Activated CD4-positive, alpha-beta T cell treated with anti-CD3 and anti-CD28 coated beads, Interleukin-2, amount 50 U/mL, for 1 hour (primary cell): Measurements from ENCODE around the gene MTMR12.

Experiments
- DNase-seq: peaks from one replicate; pipeline ENCODE4 v3.0.0-alpha.2; 2020

MTMR12 gene, protein sequence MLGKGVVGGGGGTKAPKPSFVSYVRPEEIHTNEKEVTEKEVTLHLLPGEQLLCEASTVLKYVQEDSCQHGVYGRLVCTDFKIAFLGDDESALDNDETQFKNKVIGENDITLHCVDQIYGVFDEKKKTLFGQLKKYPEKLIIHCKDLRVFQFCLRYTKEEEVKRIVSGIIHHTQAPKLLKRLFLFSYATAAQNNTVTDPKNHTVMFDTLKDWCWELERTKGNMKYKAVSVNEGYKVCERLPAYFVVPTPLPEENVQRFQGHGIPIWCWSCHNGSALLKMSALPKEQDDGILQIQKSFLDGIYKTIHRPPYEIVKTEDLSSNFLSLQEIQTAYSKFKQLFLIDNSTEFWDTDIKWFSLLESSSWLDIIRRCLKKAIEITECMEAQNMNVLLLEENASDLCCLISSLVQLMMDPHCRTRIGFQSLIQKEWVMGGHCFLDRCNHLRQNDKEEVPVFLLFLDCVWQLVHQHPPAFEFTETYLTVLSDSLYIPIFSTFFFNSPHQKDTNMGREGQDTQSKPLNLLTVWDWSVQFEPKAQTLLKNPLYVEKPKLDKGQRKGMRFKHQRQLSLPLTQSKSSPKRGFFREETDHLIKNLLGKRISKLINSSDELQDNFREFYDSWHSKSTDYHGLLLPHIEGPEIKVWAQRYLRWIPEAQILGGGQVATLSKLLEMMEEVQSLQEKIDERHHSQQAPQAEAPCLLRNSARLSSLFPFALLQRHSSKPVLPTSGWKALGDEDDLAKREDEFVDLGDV

DNA sequence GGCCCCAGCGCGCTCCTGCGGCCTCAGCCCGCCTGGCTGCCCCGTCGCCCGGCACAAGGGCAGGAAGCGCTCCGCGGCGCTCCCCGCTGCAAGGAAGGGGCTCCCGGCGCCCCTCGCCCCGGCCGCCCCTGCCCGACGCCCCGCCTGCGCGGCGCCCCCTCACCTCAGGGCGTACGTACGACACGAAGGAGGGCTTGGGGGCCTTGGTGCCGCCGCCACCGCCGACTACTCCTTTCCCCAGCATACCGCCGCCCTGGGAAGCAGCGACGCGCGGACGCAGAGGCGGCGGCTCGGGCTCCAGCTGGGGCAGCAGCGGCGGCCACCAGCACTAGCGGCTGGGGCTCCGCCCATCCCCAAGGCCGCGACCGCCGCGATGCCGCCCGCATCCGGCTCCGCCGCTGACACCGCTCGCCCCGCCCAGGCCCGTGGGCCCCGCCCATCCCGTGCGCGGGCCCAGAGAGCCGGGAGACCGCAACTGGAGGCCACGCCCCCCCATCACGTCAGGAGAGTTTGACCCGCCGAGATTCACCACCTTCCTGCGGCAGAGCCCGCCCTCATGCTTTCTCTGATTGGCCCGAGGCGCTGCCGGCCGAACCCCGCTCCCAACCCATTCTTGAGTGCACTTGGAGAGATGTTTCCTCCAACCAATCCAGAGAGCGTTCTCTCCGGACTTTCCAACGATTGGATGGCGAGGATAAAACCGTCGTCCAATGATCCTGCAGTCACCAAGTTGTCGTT, at the start of gene MTMR12:
Gene MTMR12 (minus strand): TSS at position 345 of the 738 bp plus-strand sequence. CDS start 101 bp downstream, at position 244.
- DNase-seq = peak; percentile 100

DNA sequence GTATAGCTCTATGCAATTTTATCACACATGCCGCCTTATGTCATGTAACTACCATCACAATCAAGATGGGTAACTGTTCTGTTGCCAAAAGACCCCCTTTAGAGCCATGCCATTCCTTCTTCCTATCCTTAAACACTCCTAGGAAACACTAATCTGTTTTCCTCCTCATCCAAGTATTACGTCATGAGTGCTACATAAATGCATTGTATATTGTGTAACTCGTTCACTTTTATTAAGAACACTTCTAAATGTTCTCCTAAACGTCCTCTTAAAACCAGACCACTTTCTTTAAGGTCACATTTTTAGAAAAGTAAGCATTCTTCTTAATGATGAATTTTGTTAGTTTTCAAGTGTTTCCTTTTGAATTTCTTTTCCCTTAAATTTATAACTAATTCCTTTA, 49.8 kb upstream of the MTMR12 start:
- no peak for DNase-seq

DNA sequence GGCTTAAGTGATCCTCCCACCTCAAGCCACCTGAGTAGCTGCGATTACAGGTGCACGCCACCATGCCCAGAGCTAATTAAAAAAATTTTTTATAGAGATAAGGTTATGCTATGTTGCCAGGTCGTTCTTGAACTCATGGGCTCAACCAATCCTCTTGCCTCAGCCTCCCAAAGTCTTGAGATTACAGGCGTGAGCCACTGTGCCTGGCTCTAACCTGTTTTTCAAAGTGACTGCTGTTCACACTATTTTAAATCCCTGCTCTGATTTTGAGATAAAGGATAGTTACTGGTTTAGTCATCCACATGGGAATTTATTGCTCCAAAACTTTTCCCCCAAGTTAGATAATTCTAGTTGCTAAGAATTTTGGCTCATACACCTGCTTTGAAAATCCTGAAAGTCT, 48.2 kb upstream of the MTMR12 start:
- no peak for DNase-seq

DNA sequence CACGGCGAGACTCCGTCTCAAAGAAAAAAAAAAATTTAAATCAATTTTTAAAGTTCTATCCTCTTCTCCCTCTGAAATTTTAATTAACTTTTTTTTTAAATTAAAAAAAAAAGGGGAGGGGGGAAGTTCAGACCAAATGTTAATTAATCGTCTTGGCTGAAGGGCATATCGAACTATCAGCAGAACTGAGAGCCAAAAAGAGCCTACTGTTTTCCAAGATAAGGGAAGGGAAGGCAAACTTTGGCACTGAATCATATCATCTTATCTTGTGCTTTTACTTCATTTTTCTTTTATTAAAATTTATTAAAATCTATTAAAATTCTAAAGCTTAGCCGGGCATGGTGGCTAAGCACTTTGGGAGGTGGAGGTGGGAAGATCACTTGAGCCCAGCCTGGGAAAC, 45.9 kb upstream of the MTMR12 start:
- DNase-seq = no peak

DNA sequence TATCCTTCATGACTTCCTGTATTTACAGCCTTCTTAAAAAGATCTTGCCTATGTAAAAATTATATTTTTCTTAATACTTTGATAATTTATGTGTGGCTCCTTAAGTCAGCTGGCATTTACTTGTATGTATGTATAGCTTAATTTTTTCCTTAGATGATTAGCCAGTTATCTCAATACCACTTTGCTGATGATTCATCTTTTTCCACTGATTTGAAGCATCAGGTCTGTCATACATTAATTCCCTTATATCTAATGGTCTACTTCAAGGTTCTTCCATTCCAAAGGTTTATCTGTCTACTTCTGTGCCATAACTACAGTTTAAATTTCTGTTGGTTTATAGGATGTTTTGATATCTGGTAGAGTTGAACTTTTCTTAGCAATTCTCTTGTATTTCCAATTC, 44.9 kb upstream of the MTMR12 start:
- DNase-seq = no peak

DNA sequence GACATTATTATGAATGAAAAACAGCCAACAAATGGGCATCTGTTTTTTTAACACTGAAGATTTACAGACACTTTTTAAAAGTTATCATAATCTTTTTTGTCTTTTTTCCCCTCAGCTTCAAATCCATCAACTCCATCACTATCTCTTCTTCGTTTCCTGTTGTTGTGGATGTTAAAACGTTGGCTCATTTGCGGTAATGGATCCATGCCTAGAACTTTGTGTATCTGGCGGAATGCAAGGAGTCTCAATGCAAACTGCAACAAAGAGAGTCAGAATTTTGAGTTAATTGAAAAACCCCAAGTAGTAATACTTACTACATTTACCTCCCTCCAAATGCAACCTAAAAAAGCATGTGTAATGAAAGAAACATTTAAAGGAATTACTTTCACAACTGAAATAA, 42.9 kb upstream of the MTMR12 start:
- DNase-seq = no peak

DNA sequence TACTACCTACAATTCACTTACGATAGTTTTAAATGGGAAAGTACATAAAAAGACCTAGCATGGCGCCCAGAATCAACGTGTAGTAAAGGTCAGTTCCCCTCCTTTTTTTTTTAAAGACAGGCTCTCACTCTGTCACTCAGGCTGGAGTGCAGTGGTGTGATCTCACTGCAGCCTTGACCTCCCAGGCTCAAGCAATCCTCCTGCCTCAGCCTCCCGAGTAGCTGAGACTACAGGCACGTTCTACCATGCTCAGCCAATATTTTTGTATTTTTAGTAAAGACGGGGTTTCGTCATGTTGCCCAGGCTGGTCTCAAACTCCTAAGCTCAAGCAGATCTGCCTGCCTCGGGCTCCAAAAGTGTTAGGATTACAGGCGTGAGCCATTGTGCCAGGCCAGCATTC, 40.7 kb upstream of the MTMR12 start:
- DNase-seq = no peak

DNA sequence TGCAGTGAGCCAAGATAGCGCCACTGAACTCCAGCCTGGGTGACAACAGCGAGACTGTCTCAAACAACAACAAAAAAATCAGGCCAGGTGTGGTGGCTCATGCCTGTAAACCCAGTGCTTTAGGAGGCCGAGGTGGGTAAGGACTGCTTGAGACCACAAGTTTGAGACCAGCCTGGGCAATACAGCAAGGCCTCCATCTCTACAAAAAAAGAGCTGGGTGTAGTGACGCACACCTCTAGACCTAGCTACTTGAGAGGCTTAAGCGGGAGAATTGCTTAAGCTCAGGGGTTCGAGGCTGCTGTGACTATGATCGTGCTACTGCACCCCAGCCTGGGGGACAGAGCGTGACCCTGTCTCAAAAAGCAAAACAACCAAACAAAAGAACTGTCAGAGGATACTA, 39.9 kb upstream of the MTMR12 start:
- no peak for DNase-seq

DNA sequence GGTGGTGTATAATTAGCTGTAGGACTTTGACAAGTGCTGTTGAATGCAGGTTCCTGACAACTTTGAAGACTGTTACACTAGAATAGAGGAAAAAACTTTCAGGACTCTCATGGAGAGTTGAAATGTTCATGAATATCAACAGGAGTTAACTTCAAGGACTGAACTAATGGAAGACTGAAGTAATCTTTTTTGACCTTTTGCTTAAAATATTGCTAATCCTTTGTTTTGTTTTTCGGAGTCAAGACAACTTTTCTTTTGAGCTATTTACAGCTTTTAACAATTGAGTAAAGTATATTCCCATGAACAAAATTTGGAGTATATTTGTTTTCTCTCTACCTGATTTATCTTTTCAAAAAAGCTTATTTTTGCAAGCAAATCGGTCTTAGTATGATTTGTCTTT, 34.1 kb upstream of the MTMR12 start:
- no peak for DNase-seq

DNA sequence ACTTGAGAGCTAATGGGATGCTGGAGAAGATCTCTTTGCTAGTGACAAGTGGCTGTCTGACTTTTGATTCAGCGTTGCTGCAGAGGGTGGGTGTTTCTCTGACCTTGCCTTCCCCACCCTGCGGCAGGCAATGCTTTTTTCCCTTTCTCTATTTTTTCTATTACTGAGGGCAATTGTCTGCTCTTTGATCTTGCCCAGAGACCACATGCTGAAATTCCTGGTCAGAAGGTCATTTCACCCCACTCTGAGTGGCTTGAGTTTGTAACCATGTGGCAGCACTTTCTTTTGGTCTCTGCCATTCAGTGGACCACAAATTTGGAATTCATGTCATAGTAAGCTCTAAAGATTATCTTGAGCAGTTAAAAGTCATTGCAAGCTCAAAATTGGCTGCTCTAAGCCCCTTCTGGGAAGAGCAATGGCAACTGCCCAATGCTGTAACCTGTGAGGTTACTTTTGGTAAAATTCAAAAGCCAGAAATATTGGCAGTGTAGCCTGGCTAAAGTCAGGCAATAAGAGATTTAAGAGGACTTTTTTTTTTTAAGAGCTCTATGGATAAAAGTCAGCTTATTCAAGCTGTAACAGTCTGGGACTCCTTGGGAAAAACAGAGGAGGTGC, 30.4 kb upstream of the MTMR12 start:
- DNase-seq = no peak

DNA sequence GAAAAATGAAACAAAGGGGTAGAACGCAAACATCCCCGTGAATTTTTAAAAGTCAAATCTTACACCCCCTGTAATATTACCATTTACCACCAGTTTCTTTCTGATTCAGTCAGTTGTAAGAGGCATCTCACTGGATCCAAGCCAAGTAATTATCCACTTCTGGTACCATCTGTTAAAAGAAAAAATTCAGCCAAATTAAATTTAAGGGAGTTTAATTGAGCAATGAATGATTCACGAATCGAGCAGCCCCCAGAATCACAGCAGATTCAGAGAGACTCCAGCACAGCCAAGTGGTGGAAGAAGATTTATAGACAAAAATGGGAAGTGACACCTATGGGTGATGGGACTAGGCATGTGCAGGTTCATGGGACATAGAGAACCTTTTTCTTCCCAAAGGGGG, 29.9 kb upstream of the MTMR12 start:
- DNase-seq = no peak

DNA sequence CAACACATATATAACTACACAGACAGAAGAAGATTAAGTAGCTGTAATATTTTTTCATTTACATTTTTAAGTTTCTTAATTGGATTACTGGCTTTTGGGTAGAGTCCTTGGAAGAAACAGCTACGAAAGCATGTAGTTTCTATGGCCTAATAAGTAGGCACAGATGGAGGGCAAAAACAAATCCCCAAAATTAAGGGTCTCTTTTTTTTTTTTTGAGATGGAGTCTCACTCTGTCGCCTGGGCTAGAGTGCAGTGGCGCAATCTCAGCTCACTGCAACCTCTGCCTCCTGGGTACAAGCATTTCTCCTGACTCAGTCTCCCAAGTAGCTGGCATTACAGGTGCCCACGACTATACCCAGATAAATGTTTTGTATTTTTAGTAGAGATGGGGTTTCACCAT, 27.1 kb upstream of the MTMR12 start:
- DNase-seq = no peak

DNA sequence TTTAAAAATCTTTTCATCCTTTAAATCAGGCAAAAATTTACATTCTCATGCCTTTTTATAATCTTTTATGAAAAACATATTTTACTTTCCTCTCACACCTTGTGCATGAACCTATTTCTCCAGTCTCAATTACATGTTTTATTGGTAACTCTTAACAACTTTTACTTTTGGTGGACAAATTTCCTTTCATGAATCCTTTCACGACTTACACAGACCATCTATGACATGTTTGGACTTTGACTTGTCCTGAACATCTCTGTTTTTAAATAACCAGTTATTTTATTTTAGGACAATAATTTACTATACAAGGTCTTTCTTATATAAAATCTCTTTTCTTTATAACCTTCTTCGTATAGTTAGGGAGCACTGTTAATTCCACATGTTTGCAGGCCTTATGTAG, 26.5 kb upstream of the MTMR12 start:
- DNase-seq = no peak

DNA sequence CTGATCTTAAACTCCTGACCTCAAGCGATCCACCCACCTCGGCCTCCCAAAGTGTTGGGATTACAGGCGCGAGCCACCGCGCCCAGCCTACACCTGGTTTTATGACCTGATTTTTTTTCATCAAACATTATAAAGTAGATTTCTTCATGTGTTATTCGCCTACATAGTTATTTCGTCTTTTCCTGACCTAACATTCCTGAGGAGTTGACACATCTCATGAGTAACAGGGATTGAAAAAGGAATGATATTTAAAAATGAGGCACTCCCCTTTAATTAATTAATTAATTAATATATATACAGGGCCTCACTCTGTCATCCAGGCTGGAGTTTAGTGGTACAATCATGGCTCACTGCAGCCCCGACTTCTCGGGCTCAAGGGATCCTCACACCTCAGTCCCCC, 20.2 kb upstream of the MTMR12 start:
- no peak for DNase-seq

DNA sequence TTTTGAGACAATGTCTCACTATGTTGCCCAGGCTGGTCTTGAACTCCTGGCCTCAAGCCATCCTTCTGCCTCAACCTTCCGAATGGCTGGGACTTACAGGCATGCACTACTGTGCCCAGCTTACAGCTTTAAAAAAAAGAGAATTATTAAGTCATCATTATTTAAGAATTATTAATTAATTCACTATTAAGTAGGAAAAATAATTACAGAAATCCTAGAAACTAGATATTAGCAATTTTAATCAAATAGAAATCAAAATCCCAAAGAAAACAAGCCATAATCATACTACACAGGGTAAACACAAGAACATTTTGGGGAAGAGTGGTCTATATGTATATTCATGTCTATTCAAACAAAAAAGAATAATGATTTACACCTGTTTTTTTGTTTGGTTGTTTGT, 19.6 kb upstream of the MTMR12 start:
- no peak for DNase-seq

DNA sequence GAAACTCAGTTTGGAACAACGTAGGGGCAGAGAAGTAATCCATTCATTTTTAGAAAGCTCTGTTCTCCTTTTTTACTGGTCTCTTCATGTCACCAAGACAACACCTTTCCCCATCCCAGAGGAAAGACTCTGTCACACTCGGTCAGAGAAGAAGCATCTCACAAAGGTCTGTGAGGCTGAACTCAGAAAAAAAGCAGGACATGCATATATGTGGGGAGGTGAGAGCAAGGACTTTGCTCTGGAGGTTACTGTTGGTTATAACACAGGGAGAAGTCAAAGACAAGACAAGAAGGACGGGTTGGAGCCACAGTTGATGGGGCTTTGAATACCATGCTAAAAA, 19.2 kb upstream of the MTMR12 start:
- DNase-seq = no peak

DNA sequence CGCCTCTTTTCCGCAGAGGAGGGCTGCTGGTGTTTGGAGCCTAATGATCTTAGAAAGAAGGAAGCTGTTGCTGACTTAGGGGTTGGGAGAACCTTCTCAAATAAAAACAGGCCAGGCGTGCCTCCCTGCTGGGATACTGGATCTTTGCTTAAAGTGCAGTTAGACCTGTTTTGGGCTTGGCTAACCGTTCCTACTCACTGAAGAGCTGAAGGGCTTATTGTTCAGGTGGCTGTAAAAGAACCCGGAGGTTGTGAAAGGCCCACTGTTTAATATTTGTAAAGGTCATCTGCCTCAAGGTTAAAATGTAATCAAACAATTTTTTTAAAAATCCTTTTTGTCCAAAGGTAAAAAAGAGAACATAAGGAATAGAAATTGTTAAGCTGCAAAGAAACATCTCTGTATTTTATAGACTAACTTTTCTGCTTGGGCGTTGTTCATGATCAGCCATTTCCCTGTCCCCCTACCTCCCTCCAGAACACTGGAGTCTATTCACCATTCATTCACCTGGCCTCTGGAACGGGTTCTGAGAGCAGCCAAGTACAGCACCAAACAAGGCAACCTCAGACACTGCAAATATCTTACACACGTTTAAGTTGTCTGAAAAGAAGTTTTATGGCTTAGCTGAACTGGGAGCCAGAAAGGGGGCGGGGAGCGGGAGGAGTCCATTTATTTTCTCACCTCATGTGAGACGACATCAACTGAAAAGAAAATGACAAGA, 18.6 kb upstream of the MTMR12 start:
- DNase-seq = no peak

DNA sequence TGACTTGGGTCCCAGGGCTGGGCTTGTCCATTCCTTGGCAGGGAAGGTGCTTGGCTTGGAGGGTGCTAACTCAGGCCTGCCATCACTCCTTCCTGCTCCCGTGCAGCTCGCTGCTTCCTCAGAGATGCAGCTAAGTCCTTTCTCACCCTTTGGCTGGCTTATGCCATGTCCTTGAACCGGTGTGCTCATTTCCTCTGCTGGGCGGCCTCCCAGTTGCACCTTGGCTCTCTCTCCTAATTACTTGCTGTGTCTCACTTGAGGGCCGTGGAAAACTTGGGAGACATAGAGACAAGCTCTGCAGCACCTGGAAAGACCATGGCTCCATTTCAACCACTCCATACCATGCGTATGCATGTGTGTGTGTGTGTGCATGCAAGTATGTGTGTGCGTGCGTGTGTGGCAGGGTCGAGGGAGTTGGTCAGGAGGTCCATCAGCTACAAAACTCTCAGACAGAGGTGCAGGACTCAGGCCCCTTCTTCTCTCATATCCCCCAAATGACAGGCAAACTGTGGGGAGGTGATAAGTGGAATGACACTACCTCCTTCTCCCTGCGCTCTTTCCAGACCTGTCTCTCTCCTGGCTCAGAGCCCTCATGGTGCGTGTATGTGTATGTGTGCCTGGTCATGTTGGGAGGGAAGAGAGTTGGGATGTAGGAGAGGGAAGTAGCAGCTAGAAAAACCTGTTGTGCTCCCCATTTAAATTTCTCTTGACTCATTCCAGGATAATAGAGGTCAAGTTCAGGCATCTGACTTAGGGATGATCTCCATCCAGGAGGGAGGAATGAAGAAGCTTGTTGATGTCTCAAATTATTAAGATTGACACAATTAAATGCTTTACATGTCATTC, 17.6 kb upstream of the MTMR12 start:
- DNase-seq = no peak

DNA sequence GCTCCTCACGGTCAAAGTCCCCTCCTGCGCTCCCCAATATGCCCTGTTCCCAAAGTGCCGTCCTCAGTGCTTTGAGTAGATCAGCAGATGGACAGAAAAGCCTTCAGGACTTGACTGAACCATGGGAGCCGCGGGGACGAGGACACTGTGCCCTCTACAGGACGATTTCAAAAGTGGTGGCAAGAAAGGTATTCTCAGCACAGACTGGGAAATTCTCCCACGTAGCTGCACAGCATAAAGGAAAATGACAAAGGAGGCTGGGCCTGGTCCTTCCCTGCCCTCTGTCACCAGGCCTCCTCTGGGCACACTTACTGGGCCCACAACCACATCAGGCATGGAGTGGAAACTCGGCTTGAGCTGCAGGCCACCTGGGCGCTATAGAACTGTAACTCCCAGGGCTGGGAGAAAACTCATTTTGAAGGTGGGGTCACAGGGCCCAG, 16.7 kb upstream of the MTMR12 start:
- DNase-seq = peak; percentile 43

DNA sequence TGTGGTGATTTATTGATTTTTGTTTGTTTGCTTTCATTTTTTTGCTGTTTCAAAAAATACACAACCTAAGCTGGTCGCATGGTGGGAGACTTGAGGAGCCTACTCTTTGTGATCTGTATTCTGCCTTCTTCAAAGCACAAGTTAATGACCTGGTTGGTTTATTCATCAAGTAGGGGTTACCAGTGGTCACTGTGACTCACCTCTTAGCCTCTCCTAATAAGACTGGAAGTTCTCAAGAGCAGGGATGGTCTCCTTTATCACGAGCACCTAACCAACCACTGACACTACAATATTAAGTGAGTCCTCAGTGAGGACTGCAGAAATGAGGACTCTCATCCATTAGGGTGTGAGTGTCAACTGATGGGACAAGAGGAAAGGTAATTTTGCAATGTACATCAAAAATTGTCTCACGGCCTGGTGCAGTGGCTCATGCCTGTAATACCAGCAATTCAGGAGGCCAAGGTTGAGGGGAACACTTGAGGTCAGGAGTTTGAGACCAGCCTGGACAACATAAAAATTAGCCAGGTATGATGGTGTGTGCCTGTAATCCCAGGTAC, 13.6 kb upstream of the MTMR12 start:
- no peak for DNase-seq

DNA sequence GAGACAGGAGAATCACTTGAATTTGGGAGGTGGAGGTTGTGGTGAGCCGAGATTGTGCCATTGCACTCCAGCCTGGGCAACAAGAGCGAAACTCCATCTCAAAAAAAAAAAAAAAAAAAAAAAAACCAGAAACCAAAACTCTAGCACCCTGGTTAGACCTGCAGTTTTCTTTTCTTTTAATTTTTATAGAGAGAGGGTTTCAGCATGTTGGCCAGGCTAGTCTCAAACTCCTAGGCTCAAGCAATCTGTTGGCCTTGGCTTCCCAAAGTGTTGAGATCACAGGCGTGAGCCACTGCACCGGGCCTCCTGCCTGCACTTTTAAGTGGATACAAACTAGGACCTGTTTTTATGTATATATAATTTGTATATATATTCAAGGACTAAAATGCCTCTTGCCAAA, 12.9 kb upstream of the MTMR12 start:
- DNase-seq = no peak
